GM10266 (cell line): ENCODE data around the gene MAP3K14.

ENCODE experiments used
- DNase-seq: peaks from one replicate; pipeline ENCODE4 v3.0.0; 2012; ENCODE audit errors: extremely low spot score
- TF ChIP-seq, protein P1 (sequence below): IDR thresholded peaks from 2 replicates; pipeline ENCODE4 v1.5.1; 2012; ENCODE audit warnings: mild to moderate bottlenecking, low read depth; ENCODE audit not compliant: control insufficient read depth, insufficient read depth; ENCODE audit errors: missing control alignments

MAP3K14 gene

GRCh38 chr17:45282683-45283644 lies 33.9 kb downstream of the MAP3K14 start:
- TF ChIP-seq, protein P1, sequence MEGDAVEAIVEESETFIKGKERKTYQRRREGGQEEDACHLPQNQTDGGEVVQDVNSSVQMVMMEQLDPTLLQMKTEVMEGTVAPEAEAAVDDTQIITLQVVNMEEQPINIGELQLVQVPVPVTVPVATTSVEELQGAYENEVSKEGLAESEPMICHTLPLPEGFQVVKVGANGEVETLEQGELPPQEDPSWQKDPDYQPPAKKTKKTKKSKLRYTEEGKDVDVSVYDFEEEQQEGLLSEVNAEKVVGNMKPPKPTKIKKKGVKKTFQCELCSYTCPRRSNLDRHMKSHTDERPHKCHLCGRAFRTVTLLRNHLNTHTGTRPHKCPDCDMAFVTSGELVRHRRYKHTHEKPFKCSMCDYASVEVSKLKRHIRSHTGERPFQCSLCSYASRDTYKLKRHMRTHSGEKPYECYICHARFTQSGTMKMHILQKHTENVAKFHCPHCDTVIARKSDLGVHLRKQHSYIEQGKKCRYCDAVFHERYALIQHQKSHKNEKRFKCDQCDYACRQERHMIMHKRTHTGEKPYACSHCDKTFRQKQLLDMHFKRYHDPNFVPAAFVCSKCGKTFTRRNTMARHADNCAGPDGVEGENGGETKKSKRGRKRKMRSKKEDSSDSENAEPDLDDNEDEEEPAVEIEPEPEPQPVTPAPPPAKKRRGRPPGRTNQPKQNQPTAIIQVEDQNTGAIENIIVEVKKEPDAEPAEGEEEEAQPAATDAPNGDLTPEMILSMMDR: no peak
- no peak for DNase-seq

- DNase-seq: no peak
- TF ChIP-seq, protein P1: no peak
These were observed 36.9 kb downstream of the MAP3K14 start for GRCh38 chr17:45279898-45280297.

DNA sequence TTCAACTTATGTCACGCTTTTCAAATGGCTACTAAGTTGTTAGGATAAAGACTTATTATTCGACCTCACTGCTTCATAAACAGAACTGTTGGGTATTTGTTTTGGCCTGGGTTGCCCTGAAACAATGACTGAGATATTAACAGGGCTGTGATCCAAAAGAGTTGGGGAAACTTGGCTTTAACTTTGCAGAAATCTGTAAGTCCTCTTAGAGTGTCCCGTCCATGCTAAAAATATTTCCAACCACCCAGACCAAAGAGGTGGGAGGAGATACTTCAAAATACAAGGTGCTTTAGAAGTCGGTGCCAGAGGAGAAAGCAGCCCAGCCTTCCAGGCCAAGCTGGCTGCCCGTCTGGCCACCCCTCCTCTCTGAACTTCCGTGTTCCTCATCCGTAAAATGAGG lies 38.8 kb downstream of the MAP3K14 start:
- no peak for DNase-seq
- TF ChIP-seq, protein P1: no peak

DNA sequence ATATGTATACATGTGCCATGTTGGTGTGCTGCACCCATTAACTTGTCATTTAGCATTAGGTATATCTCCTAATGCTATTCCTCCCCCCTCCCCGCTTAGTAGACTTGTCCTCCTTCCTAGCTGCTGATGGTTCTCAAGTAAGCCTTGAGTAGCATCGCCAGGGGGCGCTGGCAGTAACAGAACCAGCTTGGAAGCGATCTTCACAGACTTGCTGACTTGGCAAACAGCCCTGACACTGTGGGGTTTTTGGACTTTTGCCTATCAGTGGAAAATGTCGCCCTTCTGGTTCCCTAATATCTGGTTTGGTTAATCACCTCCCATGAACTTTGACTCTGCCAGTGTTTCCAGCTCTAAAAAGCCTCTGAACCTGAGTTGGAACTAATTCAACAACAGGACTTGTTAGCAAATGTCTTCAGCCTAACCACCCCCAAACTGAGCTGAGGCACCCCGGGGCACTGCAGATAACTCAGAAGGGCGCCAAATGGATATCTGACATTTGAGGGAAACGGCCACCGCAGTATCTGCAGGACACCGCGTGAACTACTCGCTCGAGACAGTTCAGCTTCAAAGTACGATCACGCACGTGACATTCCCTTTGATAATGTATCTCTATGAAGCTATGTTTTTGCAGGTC lies 39.5 kb downstream of the MAP3K14 start:
- TF ChIP-seq, protein P1: peak; percentile 82
- peak; percentile 80 for DNase-seq

DNA sequence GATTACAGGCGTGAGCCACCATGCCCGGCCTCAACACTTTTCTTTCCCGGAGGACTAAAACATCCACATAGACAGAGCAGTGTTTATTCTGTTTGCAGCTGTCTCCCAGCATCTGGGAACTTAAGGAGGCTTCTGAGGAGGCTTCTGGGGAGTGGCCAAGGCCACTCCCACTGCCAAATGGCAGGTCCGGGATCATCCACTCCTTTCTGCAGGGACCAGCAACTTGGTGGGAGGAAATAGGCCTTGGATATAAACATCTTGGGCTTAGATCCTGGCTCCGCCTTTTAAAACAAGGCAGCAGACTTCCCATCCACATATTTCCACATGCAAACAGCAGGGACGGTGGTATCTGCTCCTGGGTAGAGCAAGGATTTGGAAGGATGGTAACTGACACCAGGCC lies 40.8 kb downstream of the MAP3K14 start:
- TF ChIP-seq, protein P1: no peak
- no peak for DNase-seq

- no peak for DNase-seq
- TF ChIP-seq, protein P1: no peak
These were observed 42.8 kb downstream of the MAP3K14 start for GRCh38 chr17:45274033-45274432.

GRCh38 chr17:45273551-45273957 lies 43.3 kb downstream of the MAP3K14 start:
- TF ChIP-seq, protein P1: no peak
- no peak for DNase-seq
